Right ventricle myocardium superior (tissue), 1 donor: Measurements from ENCODE around the gene BSPH1. TPM values are rescaled to one million over a fixed set of nuclear protein-coding genes. Genes with fewer than 3 reads are reported as not detected.
"Not testable (repeated sequence)": the region's sequence is repeated elsewhere in the genome, so short reads cannot be mapped to it uniquely, and the experiment has no call there.

Source experiments
- ATAC-seq: fragments of 200-7000 bp; cut with Tn5 transposase; one replicate; pipeline ENCODE4 v1.9.1; 2020; ENCODE audit warnings: mild to moderate bottlenecking; ENCODE audit not compliant: poor library complexity
- DNase-seq: peaks from one replicate; pipeline ENCODE4 v3.0.0-alpha.2; 2020
- intact Hi-C: fragments of 100-400 bp; cut with DNase I; formaldehyde crosslinking; loops from one replicate; pipeline ENCODE4 v1.11.2; 2022
- total RNA-seq: library from RNA; stranded (reverse); fragmentation: NEBNext Ultra II Directional; extraction: Animal tissue kit (Norgen Biotek cat#: 25700); gene quantifications from one replicate; pipeline ENCODE4 v1.2.1, GENCODE V29; 2021
- donor health status: DM: no; HTN: yes; CAD: no; lungs with severe emphysema.

BSPH1 gene
- total RNA-seq, 1 donor from 2014 or later, result not detected

DNA sequence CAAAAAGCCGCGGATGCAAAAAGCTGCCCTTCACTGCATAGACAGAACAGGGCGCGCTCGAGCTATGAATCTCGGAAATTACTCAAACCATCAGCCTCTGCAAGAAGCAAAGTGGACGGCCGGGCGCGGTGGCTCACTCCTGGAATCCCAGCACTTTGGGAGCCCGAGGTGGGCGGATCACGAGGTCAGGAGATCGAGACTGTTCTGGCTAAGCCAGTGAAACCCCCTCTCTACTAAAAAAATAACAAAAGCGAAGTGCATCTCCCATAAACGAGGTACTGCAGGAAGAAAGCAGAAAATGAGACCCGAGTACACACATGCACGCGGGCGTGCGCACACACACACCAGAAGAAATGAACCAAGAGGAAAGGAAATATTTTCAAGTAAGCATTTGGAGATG is 39.8 kb downstream of the BSPH1 start:
- ATAC-seq, intact Hi-C loops, DNase-seq: not testable (repeated sequence)

DNA sequence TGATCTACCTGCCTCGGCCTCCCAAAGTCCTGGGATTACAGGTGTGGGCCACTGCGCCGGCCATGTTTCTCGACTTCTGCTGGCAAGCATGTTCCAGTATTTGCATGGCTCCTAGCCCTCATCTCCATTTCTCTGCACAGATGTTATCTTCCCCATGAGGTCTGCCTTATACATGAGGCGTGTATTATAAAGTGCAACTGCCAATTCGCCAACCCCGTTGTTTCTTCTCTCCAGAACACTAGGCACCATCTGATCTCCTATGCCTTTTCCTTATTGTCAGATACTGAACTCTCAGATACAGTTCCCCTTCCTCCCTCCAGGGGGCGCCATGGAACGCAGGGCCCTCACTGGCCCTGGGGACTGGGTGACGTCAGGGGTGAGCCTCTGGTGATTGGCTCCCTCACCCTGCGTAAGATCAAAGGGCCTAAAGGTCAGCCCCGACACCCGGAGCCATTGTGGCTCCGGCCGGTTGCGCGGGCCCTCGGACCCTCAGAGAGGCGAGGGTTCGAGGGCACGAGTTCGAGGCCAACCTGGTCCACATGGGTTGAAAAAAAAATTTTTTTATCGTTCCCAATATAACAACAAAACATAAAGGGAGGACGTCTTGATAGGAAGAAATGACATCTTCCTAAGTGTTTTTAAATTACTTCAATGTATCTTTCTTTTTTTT is 42.0 kb downstream of the BSPH1 start:
- DNase-seq, ATAC-seq, intact Hi-C loops: not testable (repeated sequence)

DNA sequence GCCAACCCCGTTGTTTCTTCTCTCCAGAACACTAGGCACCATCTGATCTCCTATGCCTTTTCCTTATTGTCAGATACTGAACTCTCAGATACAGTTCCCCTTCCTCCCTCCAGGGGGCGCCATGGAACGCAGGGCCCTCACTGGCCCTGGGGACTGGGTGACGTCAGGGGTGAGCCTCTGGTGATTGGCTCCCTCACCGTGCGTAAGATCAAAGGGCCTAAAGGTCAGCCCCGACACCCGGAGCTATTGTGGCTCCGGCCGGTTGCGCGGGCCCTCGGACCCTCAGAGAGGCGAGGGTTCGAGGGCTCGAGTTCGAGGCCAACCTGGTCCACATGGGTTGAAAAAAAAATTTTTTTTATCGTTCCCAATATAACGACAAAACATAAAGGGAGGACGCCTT is 63.4 kb downstream of the BSPH1 start:
- ATAC-seq, intact Hi-C loops: not testable (repeated sequence)

DNA sequence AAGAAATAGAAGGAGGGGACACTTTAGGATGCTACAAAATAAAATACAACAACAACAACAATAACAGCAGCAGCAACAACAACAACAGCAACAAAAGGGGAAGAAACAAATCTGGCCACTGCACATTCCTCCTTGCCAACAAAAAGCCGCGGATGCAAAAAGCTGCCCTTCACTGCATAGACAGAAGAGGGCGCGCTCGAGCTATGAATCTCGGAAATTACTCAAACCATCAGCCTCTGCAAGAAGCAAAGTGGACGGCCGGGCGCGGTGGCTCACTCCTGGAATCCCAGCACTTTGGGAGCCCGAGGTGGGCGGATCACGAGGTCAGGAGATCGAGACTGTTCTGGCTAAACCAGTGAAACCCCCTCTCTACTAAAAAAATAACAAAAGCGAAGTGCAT is 71.9 kb downstream of the BSPH1 start:
- intact Hi-C loops, ATAC-seq, DNase-seq: not testable (repeated sequence)

More for the DNA sequence above, 63.4 kb downstream of the BSPH1 start:
- DNase-seq, result not testable (repeated sequence)

Other genes starting within 250 kb of the BSPH1 start
- gene NOP53, start 246.6 kb downstream of the BSPH1 start, total RNA-seq, result 153 TPM
- 1,241 TPM for gene SELENOW, start 213.5 kb downstream of the BSPH1 start, total RNA-seq
- not detected for gene TPRX1, start 187.6 kb downstream of the BSPH1 start, total RNA-seq
- not detected for gene CRX, start 170.2 kb downstream of the BSPH1 start, total RNA-seq
- gene TPRX2, start 132.9 kb downstream of the BSPH1 start, total RNA-seq, result not detected
- not detected for gene SULT2A1, start 105.9 kb downstream of the BSPH1 start, total RNA-seq
- gene ELSPBP1, start 2.5 kb upstream of the BSPH1 start, total RNA-seq, result not detected
- not detected for gene CABP5, start 51.9 kb upstream of the BSPH1 start, total RNA-seq
- gene PLA2G4C, start 118.6 kb upstream of the BSPH1 start, total RNA-seq, result 38.6 TPM
- 2.4 TPM for gene LIG1, start 178.2 kb upstream of the BSPH1 start, total RNA-seq
- 6.9 TPM for gene ZSWIM9, start 178.5 kb upstream of the BSPH1 start, total RNA-seq